Right atrium auricular region (tissue), 2 donors: Measurements from ENCODE around the gene TENM4. TPM values are rescaled to one million over a fixed set of nuclear protein-coding genes. Genes with fewer than 3 reads are reported as not detected.
A peak's percentile ranks its signal among the peaks of the same experiment; 100 is the strongest.

Source experiments
- DNase-seq: peaks from one replicate; pipeline ENCODE4 v3.0.0-alpha.2; 2019; ENCODE audit warnings: low spot score
- H3K27ac ChIP-seq, 2 donors: fragments of 200-600 bp; sonication (generic); 1 replicate in 1 of 2; 2 replicates in 1 of 2; pipeline ENCODE4 v1.5.1; 2016 to 2019
- H3K27me3 ChIP-seq, 2 donors: fragments of 200-600 bp; sonication (generic); one replicate each; pipeline versions ENCODE4 v1.5.1 to v1.6.0; 2017 to 2019
- H3K36me3 ChIP-seq: fragments of 200-600 bp; sonication (generic); one replicate; pipeline ENCODE4 v1.5.1; 2016
- H3K4me1 ChIP-seq, 2 donors: fragments of 200-600 bp; sonication (generic); one replicate each; pipeline versions ENCODE4 v1.5.1 to v1.6.0; 2017 to 2019
- H3K4me3 ChIP-seq, 2 donors: fragments of 200-600 bp; sonication (generic); 1 replicate in 1 of 2; 2 replicates in 1 of 2; pipeline ENCODE4 v1.5.1; 2017 to 2019; ENCODE audit warnings: mild to moderate bottlenecking in 1 of 2, moderate library complexity in 1 of 2
- H3K9me3 ChIP-seq, 2 donors: fragments of 200-600 bp; sonication (generic); one replicate each; pipeline ENCODE4 v1.5.1; 2019
- total RNA-seq, 2 donors: library from RNA; depleted of rRNA; stranded (reverse); fragments of >200 nt; gene quantifications; one replicate each; pipeline ENCODE4 v1.1.0, GENCODE V29; 2016
- TF ChIP-seq, protein P1 (sequence below), 2 donors: fragments of 200-600 bp; sonication (generic); IDR thresholded peaks; one replicate each; pipeline ENCODE4 v1.5.1; 2019; ENCODE audit warnings: antibody characterized with exemption in 2 of 2

TENM4 gene
- total RNA-seq, 2 donors from 2014 or later = 0.30 to 0.98 TPM

DNA sequence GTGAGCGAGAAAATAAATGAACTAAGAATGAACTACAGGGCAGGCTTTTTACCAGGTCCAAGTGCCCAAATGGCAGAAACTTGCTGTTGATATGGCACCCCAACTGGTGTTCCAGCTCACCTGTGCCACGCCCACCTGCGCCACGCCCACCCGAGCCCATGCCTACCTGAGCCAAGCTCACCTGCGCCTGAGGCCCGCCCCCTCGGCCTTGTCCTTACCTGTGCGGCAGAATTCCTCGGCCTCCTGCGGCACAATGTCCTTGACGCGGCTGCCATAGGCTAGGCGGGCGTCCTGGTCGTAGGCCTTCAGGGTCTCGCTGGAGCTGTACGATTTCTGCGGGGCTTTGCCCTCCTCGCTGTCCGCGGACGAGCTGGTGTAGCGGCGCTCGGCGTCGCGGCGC lies 371.3 kb downstream of the TENM4 start:
- H3K4me3 ChIP-seq = no peak overlapping the region
- H3K27ac ChIP-seq = no peak overlapping the region
- no peaks in the 10 kb centered on the region for H3K27me3 ChIP-seq
- no peaks in the 10 kb centered on the region for H3K9me3 ChIP-seq
- H3K4me1 ChIP-seq = no peaks in the 10 kb centered on the region
- DNase-seq = no peak
- TF ChIP-seq, protein P1, sequence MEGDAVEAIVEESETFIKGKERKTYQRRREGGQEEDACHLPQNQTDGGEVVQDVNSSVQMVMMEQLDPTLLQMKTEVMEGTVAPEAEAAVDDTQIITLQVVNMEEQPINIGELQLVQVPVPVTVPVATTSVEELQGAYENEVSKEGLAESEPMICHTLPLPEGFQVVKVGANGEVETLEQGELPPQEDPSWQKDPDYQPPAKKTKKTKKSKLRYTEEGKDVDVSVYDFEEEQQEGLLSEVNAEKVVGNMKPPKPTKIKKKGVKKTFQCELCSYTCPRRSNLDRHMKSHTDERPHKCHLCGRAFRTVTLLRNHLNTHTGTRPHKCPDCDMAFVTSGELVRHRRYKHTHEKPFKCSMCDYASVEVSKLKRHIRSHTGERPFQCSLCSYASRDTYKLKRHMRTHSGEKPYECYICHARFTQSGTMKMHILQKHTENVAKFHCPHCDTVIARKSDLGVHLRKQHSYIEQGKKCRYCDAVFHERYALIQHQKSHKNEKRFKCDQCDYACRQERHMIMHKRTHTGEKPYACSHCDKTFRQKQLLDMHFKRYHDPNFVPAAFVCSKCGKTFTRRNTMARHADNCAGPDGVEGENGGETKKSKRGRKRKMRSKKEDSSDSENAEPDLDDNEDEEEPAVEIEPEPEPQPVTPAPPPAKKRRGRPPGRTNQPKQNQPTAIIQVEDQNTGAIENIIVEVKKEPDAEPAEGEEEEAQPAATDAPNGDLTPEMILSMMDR (IDR thresholded peaks at IDR 0.05) = no peak
- no peaks in the 10 kb centered on the region for H3K36me3 ChIP-seq

DNA sequence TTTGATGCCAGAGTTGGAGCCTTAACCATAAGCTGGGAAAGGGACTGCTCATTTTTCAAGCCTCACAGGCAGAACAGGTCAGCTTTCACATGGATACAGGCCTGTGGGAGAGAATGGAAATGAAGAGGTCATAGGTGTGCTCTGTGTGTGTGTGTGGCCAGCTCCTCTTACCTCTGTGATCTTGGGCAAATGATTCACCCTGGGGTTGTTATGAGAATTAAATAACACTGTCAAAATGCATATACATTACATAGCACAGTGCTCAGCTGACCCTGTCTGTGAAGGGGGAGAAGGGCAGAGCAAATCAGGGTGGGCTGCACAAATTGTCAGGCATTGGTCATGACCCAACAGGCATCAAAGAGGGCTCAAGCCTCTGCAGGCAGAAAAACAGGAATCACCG lies 372.5 kb downstream of the TENM4 start:
- no peak for DNase-seq
- no peaks in the 10 kb centered on the region for H3K4me1 ChIP-seq
- no peak overlapping the region for H3K27ac ChIP-seq
- no peaks in the 10 kb centered on the region for H3K36me3 ChIP-seq
- no peak overlapping the region for H3K4me3 ChIP-seq
- TF ChIP-seq, protein P1 (IDR thresholded peaks at IDR 0.05) = no peak
- H3K27me3 ChIP-seq = no peaks in the 10 kb centered on the region
- H3K9me3 ChIP-seq = no peaks in the 10 kb centered on the region

DNA sequence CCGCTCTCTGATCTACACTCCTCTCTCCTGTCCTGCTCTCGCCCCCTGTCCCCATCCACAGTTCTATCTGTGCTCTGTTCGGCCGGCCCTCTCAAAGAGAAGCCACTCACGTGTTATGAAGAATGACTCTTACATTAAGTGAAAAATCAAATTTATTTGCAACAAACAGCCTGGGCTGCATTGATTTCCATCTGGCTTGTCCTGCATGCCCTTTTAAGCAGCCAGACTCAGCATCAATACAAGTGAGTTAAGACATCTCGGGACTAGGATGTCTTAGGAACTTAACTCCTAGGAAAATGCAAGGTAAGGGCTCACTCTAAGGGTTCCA lies 373.5 kb downstream of the TENM4 start:
- Histone ChIP-seq H3K36me3 (no peaks in the 10 kb centered on the region), H3K27me3 (no peaks in the 10 kb centered on the region), H3K9me3 (no peaks in the 10 kb centered on the region), H3K27ac (no peak overlapping the region), H3K4me3 (no peak overlapping the region), H3K4me1 (no peaks in the 10 kb centered on the region)
- TF ChIP-seq, protein P1 (IDR thresholded peaks at IDR 0.05) = no peak
- DNase-seq = no peak

DNA sequence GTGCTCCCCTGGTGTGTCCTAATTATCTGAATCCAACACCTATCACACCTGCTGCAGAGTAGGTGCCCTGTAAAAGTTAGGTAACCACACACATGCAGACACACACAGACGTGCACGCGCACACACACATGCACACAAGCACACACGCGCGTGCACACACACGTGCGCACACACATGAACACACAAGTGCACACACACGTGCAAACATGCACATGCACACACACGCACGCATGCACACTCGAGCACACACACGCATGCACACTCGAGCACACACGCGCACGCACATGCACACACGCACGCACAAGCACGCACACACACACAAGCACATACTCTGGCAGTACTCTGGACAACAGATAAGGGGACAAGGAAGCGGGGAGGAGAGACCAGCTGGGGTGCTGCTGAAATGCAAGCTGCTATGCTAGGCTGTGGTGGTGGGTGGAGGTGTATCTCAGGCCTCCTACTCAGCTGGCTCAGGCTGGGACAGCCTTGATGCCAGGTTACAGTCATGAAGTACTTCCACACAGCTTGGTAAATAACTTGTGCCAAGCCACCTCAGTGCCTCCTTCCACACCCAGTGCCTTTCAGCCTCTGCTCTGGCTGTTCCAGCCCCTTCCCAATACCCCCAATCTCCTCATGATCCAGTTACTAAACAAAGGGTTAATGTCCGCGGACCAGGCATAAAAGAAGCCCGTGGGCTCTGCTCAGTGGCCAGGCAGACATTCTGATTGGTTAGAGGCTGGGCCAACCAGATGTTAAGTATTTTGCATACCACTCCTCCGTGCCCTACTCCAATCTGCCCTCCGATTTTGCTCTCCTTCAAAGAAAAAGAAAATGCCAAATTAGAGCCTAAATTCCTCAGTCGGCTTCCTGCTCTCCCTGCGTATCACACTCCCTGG lies 374.1 kb downstream of the TENM4 start:
- Histone ChIP-seq H3K4me3 (no peak overlapping the region), H3K36me3 (no peaks in the 10 kb centered on the region), H3K4me1 (no peaks in the 10 kb centered on the region), H3K27ac (no peak overlapping the region), H3K27me3 (no peaks in the 10 kb centered on the region), H3K9me3 (no peaks in the 10 kb centered on the region)
- no peak for DNase-seq
- TF ChIP-seq, protein P1 (IDR thresholded peaks at IDR 0.05) = no peak

DNA sequence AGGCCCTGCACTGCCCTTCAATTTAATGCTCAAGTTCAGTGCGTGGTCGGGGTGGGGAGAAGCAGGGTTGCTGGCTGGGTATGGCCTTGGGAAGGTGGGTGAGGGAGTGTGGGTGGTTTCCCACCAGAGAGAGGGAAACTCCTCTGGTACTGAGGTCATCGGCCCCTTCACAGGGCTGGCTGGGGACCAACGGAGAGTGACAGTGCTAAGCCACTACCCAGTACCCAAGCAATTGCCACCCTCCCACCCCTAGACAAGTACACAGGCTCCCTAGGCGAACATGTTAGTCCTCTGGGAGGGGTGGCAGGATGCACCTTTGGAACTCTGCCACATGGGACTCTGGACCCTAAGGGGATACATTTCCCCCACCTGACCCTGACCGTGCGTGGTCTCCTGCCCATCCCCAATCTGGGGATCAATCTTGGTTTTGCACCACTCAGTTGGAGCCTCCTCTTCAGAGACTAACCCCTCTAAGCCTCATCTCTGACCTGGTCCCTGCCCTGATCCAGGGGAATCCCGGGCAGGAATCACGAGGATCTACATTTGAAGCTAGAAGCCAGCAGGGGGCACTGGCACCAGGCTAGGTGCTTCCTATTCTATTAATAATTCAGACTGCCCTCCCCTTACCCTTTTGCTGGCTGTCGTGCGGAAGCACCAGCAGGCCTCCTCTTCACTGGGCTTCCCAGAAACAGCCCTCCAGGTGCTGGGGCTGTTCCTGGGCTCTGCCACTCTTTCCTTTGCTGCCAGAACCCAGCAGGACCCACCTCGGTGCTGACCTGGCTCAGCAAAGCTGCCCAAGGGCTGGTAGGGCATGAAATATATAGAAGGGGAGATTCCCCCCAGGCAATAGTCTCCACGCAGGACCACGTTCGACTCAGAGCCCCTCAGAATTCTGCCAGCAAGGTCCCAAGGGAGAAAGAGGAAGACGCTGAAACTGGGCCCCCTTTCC lies 377.7 kb downstream of the TENM4 start:
- TF ChIP-seq, protein P1 (IDR thresholded peaks at IDR 0.05) = peak; percentile 14 to 48
- Histone ChIP-seq H3K4me3 (no peak overlapping the region), H3K27me3 (no peaks in the 10 kb centered on the region), H3K36me3 (no peaks in the 10 kb centered on the region), H3K4me1 (no peaks in the 10 kb centered on the region), H3K9me3 (no peaks in the 10 kb centered on the region), H3K27ac (no peak overlapping the region)
- DNase-seq = no peak
